Measurements from ENCODE around the gene TBC1D1.
"Not testable (repeated sequence)": the region's sequence is repeated elsewhere in the genome, so short reads cannot be mapped to it uniquely, and the experiment has no call there.

Gene TBC1D1

DNA sequence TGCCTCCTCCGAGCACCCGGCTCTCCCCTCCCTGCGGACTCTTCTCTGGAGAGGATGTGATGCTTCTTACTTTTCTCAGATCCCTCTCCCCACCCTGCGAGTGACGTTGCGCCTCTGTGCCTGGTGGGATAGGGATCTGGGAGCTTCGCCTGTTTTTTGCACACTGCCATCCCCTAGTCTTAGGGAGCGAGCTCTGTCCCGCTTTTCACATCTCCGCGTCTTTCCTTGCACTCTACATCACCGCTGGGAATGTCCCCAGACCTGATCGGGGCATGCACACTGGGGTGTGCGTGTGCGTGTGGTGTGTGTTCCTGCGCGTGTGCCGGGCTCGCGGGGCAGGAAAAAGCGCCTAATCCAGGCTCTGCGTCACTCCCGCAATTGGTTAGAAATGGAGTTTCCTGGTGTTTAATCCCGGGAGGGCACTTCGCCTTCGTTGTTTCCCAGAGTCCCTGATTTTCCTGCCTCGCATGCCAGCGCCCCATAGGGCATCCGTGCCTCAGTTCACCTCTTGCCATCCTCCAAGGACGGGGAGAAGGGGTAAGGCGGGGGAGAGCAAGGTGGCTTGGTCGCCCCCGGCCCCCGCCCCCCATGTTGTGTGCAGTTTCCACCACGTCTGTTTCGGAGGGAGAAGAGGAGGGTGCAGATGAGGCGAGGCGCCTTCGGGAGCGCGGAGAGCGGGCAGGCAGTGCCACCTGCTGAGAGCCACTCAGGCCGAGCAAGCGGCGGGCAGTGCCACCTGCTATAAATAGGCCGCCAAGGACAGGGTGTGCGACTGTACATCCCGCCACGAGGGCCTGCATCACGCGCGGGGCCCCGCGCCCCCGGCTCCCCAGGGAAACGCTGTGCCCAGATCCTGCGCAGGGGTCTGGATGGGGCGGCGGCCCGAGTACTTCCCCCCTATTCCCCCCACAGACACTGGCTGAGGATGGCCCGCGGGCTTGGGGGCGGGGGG lies 759 bp upstream of the TBC1D1 start:
- peak; percentile 2 for DNase-seq

- no peak for DNase-seq
Measured at GRCh38 chr4:37891260-37892159, 626 bp downstream of the TBC1D1 start.

DNA sequence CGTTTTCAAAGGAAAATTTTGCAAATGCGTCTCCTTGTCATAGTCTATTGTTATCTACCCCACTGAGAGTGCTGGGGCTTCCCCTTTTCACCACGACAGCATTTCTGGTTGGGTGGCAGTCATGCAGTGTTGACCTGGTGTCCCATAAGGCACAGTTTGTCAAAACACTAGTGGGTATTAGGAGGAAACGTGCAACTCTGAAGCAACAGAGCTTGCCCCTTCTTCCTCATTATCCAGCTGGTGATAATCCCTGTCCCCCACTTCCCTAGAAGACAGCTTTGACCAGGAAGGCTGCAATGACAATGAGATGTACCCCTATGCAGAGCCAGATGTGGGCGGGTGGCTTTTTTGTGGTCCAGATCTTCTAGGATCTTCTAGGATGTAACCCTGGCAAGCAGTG lies 1.8 kb downstream of the TBC1D1 start:
- DNase-seq = no peak

- DNase-seq = no peak
Measured at GRCh38 chr4:37893164-37893563, 2.3 kb downstream of the TBC1D1 start.

- no peak for DNase-seq
Measured at GRCh38 chr4:37895271-37895670, 4.4 kb downstream of the TBC1D1 start.

DNA sequence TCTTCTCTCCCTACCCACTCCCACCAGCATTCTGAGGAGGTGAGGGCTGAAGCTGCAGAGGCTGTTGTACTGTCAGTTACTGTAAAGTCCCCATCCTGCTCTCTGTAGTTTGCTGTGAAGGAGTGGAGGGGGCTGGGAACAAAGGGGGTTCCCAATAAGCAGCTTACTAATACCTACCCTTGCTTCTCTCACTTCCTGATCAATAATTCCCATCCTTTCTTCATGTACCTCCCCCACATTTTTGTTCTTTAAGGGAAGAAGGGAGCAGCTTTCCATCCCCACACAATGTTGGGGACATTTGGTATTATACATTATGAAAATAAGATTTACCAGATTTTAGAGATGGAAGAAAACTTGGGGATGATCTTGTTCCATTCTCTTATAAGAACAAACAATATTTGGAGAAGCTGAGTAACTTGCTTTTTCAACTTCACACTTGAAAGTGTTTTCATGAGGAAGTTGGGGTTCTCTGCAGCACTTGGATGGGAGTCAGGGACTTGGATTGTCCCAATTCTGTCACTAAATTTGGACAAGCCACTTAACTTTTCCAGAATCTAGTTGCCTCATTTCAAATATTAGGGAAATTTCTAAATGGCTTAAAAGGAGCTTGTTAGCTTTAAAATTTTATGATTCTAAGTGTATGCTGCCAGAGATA lies 5.4 kb downstream of the TBC1D1 start:
- DNase-seq = no peak

DNA sequence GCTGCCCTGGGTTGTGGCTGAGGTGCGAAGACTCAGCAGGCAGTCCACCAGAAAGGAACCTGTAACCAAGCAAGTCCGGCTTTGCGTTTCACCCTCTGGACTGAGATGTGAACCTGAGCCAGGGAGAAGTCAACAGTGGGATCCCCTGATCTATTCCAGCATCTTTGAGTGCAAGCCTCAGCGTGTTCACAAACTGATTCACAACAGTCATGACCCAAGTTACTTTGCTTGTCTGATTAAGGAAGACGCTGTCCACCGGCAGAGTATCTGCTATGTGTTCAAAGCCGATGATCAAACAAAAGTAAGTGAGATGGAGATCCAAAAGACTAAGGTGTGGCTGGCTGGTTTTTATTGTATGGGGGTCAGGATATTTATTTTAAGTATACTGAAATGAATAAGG lies 11.3 kb downstream of the TBC1D1 start:
- DNase-seq = no peak

- DNase-seq = no peak
Measured at GRCh38 chr4:37902738-37903693, 12.1 kb downstream of the TBC1D1 start.

DNA sequence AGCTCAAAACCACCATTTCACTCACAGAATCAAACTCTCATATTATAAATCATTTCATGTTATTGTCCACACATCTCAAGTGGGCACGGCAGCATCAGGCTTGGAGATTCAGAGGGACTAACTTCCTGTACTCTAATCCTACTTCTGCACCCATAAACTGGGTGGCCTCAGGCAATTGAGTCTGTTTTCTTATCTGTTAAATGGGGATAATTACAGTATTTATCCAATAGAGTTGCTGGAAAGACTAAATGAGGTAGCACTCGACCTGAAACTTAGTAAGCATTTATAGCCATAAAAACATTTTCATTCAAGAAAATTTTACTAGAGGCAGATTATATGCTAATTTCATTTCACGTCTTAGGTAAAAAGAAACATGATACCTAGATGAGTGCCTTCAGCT lies 13.0 kb downstream of the TBC1D1 start:
- DNase-seq = no peak

DNA sequence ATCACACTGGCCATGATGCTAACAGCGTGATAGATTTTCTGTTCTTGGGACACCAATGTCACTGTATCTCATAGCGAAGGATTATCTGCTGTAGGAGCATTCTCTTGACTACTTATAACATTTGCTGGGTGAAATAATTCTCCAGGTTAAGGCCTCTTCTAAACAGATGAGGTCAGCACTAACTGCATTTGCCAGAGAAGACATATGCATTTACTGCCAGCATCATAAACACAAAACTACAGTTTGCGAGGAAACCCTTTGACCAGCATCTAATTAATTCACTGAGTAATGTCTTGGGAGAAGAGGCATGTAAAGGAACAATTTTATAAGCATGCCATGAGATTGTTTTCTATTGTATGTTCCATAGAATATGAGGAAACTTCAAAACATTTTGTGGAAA lies 13.9 kb downstream of the TBC1D1 start:
- DNase-seq = no peak

DNA sequence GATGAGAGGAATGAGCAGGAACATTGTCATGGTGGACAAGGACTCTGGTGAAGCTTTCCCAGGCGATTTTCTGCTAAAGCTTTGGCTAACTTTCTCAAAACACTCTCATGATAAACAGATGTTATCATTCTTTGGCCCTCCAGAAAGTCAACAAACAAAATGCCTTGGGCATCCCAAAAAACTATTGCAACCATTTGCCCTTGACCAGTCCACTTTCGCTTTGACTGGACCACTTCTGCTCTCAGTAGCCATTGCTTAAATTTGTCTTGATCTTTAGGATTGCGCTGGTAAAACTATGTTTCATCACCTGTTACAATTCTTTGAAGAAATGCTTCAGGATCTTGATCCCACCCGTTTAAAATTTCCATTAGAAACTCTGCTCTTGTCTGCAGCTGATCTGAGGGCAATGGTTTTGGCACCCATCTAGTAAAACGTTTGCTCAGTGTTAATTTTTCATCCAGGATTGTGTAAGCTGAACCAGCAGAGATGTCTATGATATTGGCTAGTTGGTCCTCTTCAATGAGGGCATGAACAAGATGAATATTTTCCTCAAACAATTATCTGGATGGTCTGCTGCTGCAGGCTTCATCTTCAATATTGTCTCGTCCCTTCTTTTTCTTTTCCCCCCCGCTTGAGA lies 14.8 kb downstream of the TBC1D1 start:
- DNase-seq = no peak

GRCh38 chr4:37908488-37909331 lies 17.8 kb downstream of the TBC1D1 start:
- no peak for DNase-seq

GRCh38 chr4:37909332-37910090 lies 18.6 kb downstream of the TBC1D1 start:
- no peak for DNase-seq

DNA sequence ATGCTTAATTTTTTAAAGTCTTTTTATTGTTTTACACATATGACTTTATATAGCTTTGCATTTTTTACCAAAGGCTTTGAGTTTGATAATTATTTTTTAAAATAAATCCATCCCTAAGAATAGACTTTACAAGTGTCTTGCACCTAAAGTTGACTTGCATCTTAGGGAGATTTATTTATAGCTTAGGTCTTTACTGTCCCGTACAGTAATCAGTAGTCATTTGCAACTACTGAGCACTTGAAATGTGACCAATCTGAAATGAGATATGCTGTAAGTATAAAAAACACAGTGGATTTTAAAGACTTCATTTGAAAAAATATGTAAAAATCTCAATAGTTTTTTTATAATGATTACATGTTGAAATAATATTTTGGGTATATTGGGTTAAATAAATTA lies 19.2 kb downstream of the TBC1D1 start:
- DNase-seq = no peak

- no peak for DNase-seq
Measured at GRCh38 chr4:37914539-37914938, 23.7 kb downstream of the TBC1D1 start.

DNA sequence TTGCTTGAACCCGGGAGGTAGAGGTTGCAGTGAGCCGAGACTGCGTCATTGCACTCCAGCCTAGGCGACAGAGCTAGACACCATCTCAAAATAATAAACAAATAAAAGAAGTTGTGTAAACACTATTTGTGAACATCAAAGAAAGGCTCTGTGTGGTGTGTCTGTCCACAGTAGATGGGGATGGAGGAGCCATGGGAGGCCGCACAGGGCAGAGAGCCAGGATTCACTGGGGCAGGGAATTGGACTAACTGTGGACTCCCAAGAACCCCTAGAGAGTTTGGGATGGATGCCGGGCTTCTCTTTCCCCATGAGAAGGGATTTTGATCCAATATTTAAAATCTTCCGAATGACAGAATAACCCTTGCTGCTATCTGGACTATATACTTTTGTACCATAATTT lies 26.5 kb downstream of the TBC1D1 start:
- DNase-seq = no peak

- no peak for DNase-seq
Measured at GRCh38 chr4:37918653-37919052, 27.8 kb downstream of the TBC1D1 start.

GRCh38 chr4:37922328-37922727 lies 31.4 kb downstream of the TBC1D1 start:
- DNase-seq = no peak

- not testable (repeated sequence) for DNase-seq
Measured at GRCh38 chr4:37923089-37923488, 32.2 kb downstream of the TBC1D1 start.

DNA sequence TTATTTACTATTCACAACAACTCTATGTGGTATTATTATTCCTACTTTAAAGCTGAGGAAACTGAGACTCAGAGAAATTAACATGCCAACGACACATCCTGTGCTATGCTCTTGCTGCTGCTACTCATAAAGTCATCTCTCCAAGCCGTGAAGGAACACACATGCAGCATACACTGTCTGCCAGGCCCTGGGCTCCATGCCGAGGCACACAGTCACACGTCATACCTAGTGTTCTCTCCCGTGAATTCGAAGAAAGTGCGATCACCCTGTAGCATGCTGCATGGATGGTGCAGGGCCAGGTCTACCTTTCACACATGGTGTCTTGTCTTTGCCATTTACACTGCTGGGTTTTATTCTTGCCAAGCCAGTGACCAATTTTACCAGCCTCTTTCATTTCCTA lies 34.1 kb downstream of the TBC1D1 start:
- DNase-seq = no peak

Measured in NCI-H2171 (cell line).